GM13977 (cell line): ENCODE data around the gene PANK3.
"Not testable (repeated sequence)": the region's sequence is repeated elsewhere in the genome, so short reads cannot be mapped to it uniquely, and the experiment has no call there.

Experiments
- DNase-seq: peaks from one replicate; pipeline ENCODE4 v3.0.0; 2012; ENCODE audit warnings: low spot score
- in situ Hi-C: fragments of 300-500 bp; cut with MboI; formaldehyde crosslinking; loops from one replicate; pipeline ENCODE4 v1.12.0; 2022; ENCODE audit warnings: low sequenced_read_pairs, low pct_unique_long_range_greater_than_20kb, mixed read lengths, inconsistent platforms; ENCODE audit not compliant: unreplicated experiment
- TF ChIP-seq, protein P1 (sequence below): IDR thresholded peaks from 2 replicates; pipeline ENCODE4 v1.5.1; 2012; ENCODE audit warnings: mild to moderate bottlenecking, control low read depth; ENCODE audit not compliant: insufficient read depth; ENCODE audit errors: extremely low read depth, missing control alignments

The PANK3 gene

DNA sequence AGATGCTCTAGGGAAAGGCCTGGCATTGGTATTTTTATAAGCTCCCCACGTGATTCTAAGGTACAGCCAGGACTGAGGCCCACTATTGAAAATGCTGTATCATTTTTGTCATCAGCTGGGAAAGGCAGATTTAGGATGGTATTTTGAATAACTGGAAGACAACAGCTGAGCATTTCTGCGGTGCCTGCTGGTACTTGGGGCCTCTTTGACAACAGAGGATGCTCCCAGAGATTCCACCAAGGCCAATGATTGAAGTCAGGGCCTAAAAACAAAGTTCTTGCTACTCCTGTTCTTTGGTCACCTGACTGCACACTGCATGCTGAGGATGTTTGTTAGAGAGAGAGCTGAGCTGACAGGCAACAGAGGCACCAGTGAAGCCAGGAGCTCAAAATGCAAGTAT, 42.0 kb downstream of the PANK3 start:
- TF ChIP-seq, protein P1, sequence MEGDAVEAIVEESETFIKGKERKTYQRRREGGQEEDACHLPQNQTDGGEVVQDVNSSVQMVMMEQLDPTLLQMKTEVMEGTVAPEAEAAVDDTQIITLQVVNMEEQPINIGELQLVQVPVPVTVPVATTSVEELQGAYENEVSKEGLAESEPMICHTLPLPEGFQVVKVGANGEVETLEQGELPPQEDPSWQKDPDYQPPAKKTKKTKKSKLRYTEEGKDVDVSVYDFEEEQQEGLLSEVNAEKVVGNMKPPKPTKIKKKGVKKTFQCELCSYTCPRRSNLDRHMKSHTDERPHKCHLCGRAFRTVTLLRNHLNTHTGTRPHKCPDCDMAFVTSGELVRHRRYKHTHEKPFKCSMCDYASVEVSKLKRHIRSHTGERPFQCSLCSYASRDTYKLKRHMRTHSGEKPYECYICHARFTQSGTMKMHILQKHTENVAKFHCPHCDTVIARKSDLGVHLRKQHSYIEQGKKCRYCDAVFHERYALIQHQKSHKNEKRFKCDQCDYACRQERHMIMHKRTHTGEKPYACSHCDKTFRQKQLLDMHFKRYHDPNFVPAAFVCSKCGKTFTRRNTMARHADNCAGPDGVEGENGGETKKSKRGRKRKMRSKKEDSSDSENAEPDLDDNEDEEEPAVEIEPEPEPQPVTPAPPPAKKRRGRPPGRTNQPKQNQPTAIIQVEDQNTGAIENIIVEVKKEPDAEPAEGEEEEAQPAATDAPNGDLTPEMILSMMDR: no peak
- no peak for DNase-seq
- in situ Hi-C loops: no loop called here

DNA sequence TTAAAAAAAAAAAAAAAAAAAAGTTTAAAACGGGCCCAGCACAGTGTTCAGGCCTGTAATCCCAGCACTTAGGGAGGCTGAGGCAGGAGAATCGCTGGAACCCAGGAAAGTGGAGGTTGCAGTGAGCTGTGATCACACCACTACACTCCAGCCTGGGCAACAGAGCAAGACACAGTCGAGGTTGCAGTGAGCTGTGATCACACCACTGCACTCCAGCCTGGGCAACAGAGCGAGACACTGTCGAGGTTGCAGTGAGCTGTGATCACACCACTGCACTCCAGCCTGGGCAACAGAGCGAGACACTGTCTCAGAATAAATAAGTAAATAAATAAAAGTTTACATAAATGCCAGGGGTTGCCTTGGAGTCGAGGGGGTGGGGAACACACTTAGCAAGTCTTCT, 44.8 kb downstream of the PANK3 start:
- in situ Hi-C loops, DNase-seq: not testable (repeated sequence)

DNA sequence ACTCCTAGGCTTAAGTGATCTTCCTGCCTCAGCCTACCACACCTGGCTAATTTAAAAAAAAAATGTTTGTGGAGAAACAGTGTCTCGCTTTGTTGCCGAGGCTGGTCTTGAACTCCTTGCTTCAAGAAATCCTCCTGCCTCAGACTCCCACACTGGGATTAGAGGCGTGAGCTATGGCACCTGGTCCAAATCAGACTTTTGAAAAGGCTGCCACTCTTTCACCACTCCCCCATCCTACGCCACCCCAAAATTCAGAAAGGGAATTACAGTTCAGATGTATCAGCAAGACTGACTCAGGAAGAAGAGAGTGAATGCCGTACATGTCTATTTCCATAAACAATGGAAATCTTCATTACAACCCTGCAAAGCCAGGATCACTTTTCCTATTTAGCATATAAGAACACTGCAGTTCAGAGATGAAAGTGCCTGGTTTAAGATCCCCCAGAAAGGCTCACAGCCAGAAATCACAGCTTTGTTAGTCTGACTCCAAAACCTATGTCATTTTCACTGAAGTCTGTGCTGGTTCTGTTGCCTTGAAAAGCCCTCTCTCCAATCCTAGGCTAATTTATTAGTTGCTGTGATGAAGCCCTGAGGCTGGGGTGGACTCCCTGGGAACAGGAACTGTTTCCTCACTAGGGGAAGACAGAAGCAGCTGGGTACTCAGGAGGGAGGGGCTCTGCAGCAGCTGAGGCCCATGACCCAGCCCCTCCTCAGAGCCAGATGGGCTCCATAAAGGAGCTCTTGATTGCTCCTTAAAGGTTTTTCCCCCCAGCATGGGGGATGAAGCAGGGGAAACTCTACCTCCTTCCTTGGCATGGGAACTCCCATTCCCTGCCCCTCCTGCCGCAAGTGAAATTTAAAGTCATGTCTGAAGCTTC, 46.9 kb downstream of the PANK3 start:
- in situ Hi-C loops: no loop called here
- TF ChIP-seq, protein P1: no peak
- DNase-seq: no peak

DNA sequence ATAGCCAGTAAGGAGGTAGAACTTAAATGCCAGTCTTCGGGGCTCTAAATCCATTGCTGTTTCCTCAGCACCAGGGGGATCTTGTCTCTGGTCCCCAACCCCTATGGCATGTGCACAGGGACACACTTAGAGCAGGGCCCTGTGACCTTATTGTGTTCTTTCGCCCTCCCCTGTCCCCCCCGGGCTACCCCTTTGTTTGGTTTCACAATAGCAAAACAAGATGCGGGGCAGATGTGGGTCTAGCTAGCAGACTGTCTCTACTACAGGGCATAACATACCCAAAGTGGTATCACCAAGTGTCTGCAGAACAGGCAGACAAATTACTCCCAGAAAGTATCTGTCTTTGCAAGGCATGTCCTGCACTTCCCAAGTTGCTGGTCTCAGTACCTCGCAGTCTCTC, 48.0 kb downstream of the PANK3 start:
- TF ChIP-seq, protein P1: no peak
- DNase-seq: no peak
- in situ Hi-C loops: no loop called here

DNA sequence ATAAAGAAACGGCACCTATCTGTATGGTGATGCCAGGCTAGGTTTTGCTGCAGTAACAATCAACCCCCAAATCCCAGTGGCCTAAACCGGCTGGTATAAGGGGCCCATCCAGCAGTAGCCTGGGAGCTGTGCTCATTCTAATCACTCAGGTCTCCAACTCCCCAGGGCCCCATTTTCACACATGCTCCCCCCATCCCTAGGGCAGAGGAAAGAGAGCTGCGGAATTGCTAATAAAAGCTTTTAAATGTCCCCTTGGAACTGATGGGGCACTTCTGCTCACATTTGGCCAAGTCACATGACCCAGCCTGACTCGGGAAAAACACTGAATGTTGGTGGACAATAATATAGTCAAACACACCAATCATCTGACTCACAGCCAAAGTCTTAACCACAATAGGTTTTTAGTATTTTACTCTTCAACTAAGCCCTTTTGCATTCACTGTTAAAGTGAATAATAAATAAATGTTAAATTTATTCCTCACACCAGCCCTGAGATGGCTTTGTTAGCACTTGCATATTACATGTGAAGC, 48.5 kb downstream of the PANK3 start:
- in situ Hi-C loops: no loop called here
- TF ChIP-seq, protein P1: no peak
- DNase-seq: no peak

DNA sequence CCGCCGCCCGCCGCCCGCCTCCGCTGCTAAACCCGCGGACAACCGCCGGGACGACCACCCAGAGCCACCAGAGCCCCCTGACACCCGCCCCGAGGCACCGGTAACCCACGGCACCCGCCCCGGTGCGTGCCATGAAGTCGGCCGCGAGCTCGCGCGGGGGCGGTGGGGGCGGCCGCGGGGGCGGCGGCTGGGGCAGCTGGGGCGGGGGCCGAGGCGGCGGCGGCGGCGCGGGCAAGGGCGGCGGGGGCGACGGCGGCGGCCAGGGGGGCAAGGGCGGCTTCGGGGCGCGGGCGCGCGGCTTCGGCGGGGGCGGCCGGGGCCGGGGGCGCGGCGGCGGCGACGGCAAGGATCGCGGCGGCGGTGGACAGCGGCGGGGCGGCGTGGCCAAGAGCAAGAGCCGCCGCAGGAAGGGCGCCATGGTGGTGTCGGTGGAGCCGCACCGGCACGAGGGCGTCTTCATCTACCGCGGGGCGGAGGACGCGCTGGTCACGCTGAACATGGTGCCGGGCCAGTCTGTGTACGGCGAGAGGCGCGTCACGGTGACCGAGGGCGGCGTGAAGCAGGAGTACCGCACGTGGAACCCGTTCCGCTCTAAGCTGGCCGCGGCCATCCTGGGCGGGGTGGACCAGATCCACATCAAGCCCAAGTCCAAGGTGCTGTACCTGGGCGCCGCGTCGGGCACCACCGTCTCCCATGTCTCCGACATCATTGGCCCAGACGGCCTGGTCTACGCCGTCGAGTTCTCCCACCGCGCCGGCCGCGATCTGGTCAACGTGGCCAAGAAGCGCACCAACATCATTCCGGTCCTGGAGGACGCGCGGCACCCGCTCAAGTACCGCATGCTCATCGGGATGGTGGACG, 49.6 kb downstream of the PANK3 start:
- TF ChIP-seq, protein P1: no peak
- in situ Hi-C loops: no loop called here
- DNase-seq: peak; percentile 25
